Measurements from ENCODE around the gene CLEC5A. TPM values are rescaled to one million over a fixed set of nuclear protein-coding genes. Genes with fewer than 3 reads are reported as not detected.
"Not testable (repeated sequence)": the region's sequence is repeated elsewhere in the genome, so short reads cannot be mapped to it uniquely, and the experiment has no call there.

Gene CLEC5A
- polyA plus RNA-seq, 3 donors: 9.6 to 15.2 (median 10.0) TPM

- H3K4me1 ChIP-seq (ENCODE audit: control insufficient read depth in 1 of 2, insufficient read depth in 2 of 2, low read length in 2 of 2): peaks cover 21 to 26% of the 10 kb centered on the region in 2 donors
- H3K4me3 Mint-ChIP-seq: no peak overlapping the region
- no peaks in the 10 kb centered on the region for H3K36me3 Mint-ChIP-seq
- H3K9me3 Mint-ChIP-seq: peaks cover 0 to 4% (median 0%) of the 10 kb centered on the region in 7 donors
- no peak for TF ChIP-seq CTCF (IDR thresholded peaks at IDR 0.05)
- no peaks in the 10 kb centered on the region for H3K9me3 ChIP-seq (replicated peaks in 1 of 2; ENCODE audit: control insufficient read depth in 1 of 2, insufficient read depth in 1 of 2, low read length in 2 of 2)
- no peak overlapping the region for H3K9ac ChIP-seq (ENCODE audit: insufficient read depth, low read length, poor library complexity, severe bottlenecking)
- intact Hi-C loops (cut with micrococcal nuclease): no loop called here
- H3K36me3 ChIP-seq (replicated peaks in 1 of 2; ENCODE audit: control insufficient read depth in 1 of 2, insufficient read depth in 2 of 2, low read length in 2 of 2): no peaks in the 10 kb centered on the region
- H3K79me2 ChIP-seq (ENCODE audit: insufficient read depth, low read length): no peaks in the 10 kb centered on the region
- peaks cover 33% of the 10 kb centered on the region for H3K4me1 Mint-ChIP-seq
- H3K27ac Mint-ChIP-seq: peak overlapping the region in 2 of 7 donors; percentile 14 to 38
- peak overlapping the region; percentile 7 for H3K4me2 ChIP-seq (replicated peaks; ENCODE audit: extremely low read depth, low read length, poor library complexity, severe bottlenecking)
- peaks cover 0 to 5% (median 2%) of the 10 kb centered on the region in 3 donors for H3K27me3 Mint-ChIP-seq (ENCODE audit: low read depth in 3 of 3)
- no peaks in the 10 kb centered on the region for H4K20me1 ChIP-seq (ENCODE audit: insufficient read depth, low read length)
- H2AFZ ChIP-seq (ENCODE audit: insufficient read depth, low read depth, low read length, poor library complexity, severe bottlenecking): no peak overlapping the region
- no peak overlapping the region for H3K27ac ChIP-seq (ENCODE audit: low read depth in 1 of 2, low read length in 2 of 2)
- H3K27me3 ChIP-seq (ENCODE audit: control insufficient read depth in 2 of 2, insufficient read depth in 2 of 2, low read length in 2 of 2): no peaks in the 10 kb centered on the region
- DNase-seq: peak; percentile 12 to 58 (median 30)
- H3K4me3 ChIP-seq (replicated peaks in 1 of 3; ENCODE audit: low read depth in 2 of 3, low read length in 3 of 3): no peak overlapping the region
Measured at GRCh38 chr7:141911391-141911790, 35.4 kb downstream of the CLEC5A start.

- peaks cover 0 to 4% (median 0%) of the 10 kb centered on the region in 3 donors for H3K27me3 Mint-ChIP-seq (ENCODE audit: low read depth in 3 of 3)
- no peaks in the 10 kb centered on the region for H3K36me3 ChIP-seq (replicated peaks in 1 of 2; ENCODE audit: control insufficient read depth in 1 of 2, insufficient read depth in 2 of 2, low read length in 2 of 2)
- H3K36me3 Mint-ChIP-seq: no peaks in the 10 kb centered on the region
- no peaks in the 10 kb centered on the region for H4K20me1 ChIP-seq (ENCODE audit: insufficient read depth, low read length)
- H3K4me1 ChIP-seq (ENCODE audit: control insufficient read depth in 1 of 2, insufficient read depth in 2 of 2, low read length in 2 of 2): peaks cover 10 to 13% of the 10 kb centered on the region in 2 donors
- intact Hi-C loops (cut with micrococcal nuclease): no loop called here
- H3K4me2 ChIP-seq (replicated peaks; ENCODE audit: extremely low read depth, low read length, poor library complexity, severe bottlenecking): no peak overlapping the region
- no peak overlapping the region for H3K9ac ChIP-seq (ENCODE audit: insufficient read depth, low read length, poor library complexity, severe bottlenecking)
- H3K4me3 ChIP-seq (replicated peaks in 1 of 3; ENCODE audit: low read depth in 2 of 3, low read length in 3 of 3): no peak overlapping the region
- H3K27ac Mint-ChIP-seq: no peak overlapping the region
- no peaks in the 10 kb centered on the region for H3K9me3 ChIP-seq (replicated peaks in 1 of 2; ENCODE audit: control insufficient read depth in 1 of 2, insufficient read depth in 1 of 2, low read length in 2 of 2)
- no peak overlapping the region for H2AFZ ChIP-seq (ENCODE audit: insufficient read depth, low read depth, low read length, poor library complexity, severe bottlenecking)
- peaks cover 0 to 6% (median 0%) of the 10 kb centered on the region in 7 donors for H3K9me3 Mint-ChIP-seq
- no CpG with 5 or more reads among the region's 4 CpGs for WGBS (ENCODE audit: insufficient coverage)
- no peaks in the 10 kb centered on the region for H3K79me2 ChIP-seq (ENCODE audit: insufficient read depth, low read length)
- no peaks in the 10 kb centered on the region for H3K27me3 ChIP-seq (ENCODE audit: control insufficient read depth in 2 of 2, insufficient read depth in 2 of 2, low read length in 2 of 2)
- peaks cover 19% of the 10 kb centered on the region for H3K4me1 Mint-ChIP-seq
- no peak for TF ChIP-seq CTCF (IDR thresholded peaks at IDR 0.05)
- DNase-seq: no peak
- no peak overlapping the region for H3K4me3 Mint-ChIP-seq
- no peak overlapping the region for H3K27ac ChIP-seq (ENCODE audit: low read depth in 1 of 2, low read length in 2 of 2)
Measured at GRCh38 chr7:141906285-141906684, 40.5 kb downstream of the CLEC5A start.

GRCh38 chr7:141899366-141899765, 47.4 kb downstream of the CLEC5A start:
- H4K20me1 ChIP-seq (ENCODE audit: insufficient read depth, low read length); H3K9me3 ChIP-seq (replicated peaks in 1 of 2; ENCODE audit: control insufficient read depth in 1 of 2, insufficient read depth in 1 of 2, low read length in 2 of 2); H3K4me2 ChIP-seq (replicated peaks; ENCODE audit: extremely low read depth, low read length, poor library complexity, severe bottlenecking); H3K27ac ChIP-seq (ENCODE audit: low read depth in 1 of 2, low read length in 2 of 2); H3K9ac ChIP-seq (ENCODE audit: insufficient read depth, low read length, poor library complexity, severe bottlenecking); H3K36me3 Mint-ChIP-seq; H3K4me1 ChIP-seq (ENCODE audit: control insufficient read depth in 1 of 2, insufficient read depth in 2 of 2, low read length in 2 of 2); intact Hi-C loops (cut with micrococcal nuclease); H3K27ac Mint-ChIP-seq; DNase-seq; H2AFZ ChIP-seq (ENCODE audit: insufficient read depth, low read depth, low read length, poor library complexity, severe bottlenecking); H3K4me3 ChIP-seq (replicated peaks in 1 of 3; ENCODE audit: low read depth in 2 of 3, low read length in 3 of 3); H3K4me3 Mint-ChIP-seq; H3K27me3 Mint-ChIP-seq (ENCODE audit: low read depth in 3 of 3); H3K4me1 Mint-ChIP-seq; H3K27me3 ChIP-seq (ENCODE audit: control insufficient read depth in 2 of 2, insufficient read depth in 2 of 2, low read length in 2 of 2); H3K79me2 ChIP-seq (ENCODE audit: insufficient read depth, low read length); H3K36me3 ChIP-seq (replicated peaks in 1 of 2; ENCODE audit: control insufficient read depth in 1 of 2, insufficient read depth in 2 of 2, low read length in 2 of 2); H3K9me3 Mint-ChIP-seq: not testable (repeated sequence)
- no CpG with 5 or more reads among the region's 3 CpGs for WGBS (ENCODE audit: insufficient coverage)
